RWPE2 (cell line): ENCODE data around the gene PLCH2.

Experiments used
- ATAC-seq: fragments of 200-7000 bp; cut with Tn5 transposase; 3 replicates; pipeline ENCODE4 v1.9.1; 2021; ENCODE audit warnings: low read depth
- DNase-seq: peaks from one replicate; pipeline ENCODE4 v3.0.0-alpha.2; 2020; ENCODE audit warnings: low spot score
- H3K27ac ChIP-seq: fragments of 450-650 bp; 2 replicates; pipeline ENCODE4 v1.5.1; 2017; ENCODE audit warnings: mild to moderate bottlenecking; ENCODE audit not compliant: poor library complexity, severe bottlenecking
- H3K27me3 ChIP-seq: fragments of 250-450 bp; sonication (Bioruptor Pico); 2 replicates; pipeline ENCODE4 v1.5.1; 2021; ENCODE audit warnings: mild to moderate bottlenecking, moderate library complexity; ENCODE audit not compliant: insufficient read depth, poor library complexity, severe bottlenecking
- H3K36me3 ChIP-seq: fragments of 250-450 bp; sonication (Bioruptor Pico); 2 replicates; pipeline ENCODE4 v1.5.1; 2020; ENCODE audit warnings: low read depth, mild to moderate bottlenecking, moderate library complexity
- H3K4me1 ChIP-seq: fragments of 250-450 bp; sonication (Bioruptor Pico); 2 replicates; pipeline ENCODE4 v1.5.1; 2021; ENCODE audit warnings: mild to moderate bottlenecking, moderate library complexity; ENCODE audit not compliant: insufficient read depth, poor library complexity, severe bottlenecking
- H3K4me3 ChIP-seq: fragments of 250-450 bp; sonication (Bioruptor Pico); 2 replicates; pipeline ENCODE4 v1.5.1; 2021; ENCODE audit warnings: mild to moderate bottlenecking, moderate library complexity; ENCODE audit not compliant: severe bottlenecking
- H3K9me3 ChIP-seq: fragments of 250-450 bp; sonication (Bioruptor Pico); 2 replicates; pipeline ENCODE4 v1.5.1; 2021; ENCODE audit warnings: mild to moderate bottlenecking, moderate library complexity; ENCODE audit not compliant: severe bottlenecking
- CTCF ChIP-seq: fragments of 450-650 bp; IDR thresholded peaks from one replicate; pipeline ENCODE4 v1.5.1; 2017; ENCODE audit warnings: mild to moderate bottlenecking, moderate library complexity; ENCODE audit not compliant: poor library complexity, severe bottlenecking

PLCH2 gene

GRCh38 chr1:2520806-2521205 lies 44.7 kb downstream of the PLCH2 start:
- H3K27ac ChIP-seq = no peak overlapping the region
- DNase-seq = no peak
- ATAC-seq = no peak
- peaks cover 21% of the 10 kb centered on the region for H3K4me1 ChIP-seq
- peaks cover 47% of the 10 kb centered on the region for H3K36me3 ChIP-seq
- no peak for TF ChIP-seq CTCF
- no peaks in the 10 kb centered on the region for H3K27me3 ChIP-seq
- no peaks in the 10 kb centered on the region for H3K9me3 ChIP-seq
- no peak overlapping the region for H3K4me3 ChIP-seq

GRCh38 chr1:2522230-2522629 lies 46.1 kb downstream of the PLCH2 start:
- H3K36me3 ChIP-seq = peaks cover 39% of the 10 kb centered on the region
- H3K9me3 ChIP-seq = no peaks in the 10 kb centered on the region
- ATAC-seq = no peak
- no peak for DNase-seq
- peaks cover 21% of the 10 kb centered on the region for H3K4me1 ChIP-seq
- no peaks in the 10 kb centered on the region for H3K27me3 ChIP-seq
- H3K4me3 ChIP-seq = no peak overlapping the region
- H3K27ac ChIP-seq = no peak overlapping the region
- no peak for TF ChIP-seq CTCF

- DNase-seq (no peak), ATAC-seq (no peak)
- Histone ChIP-seq H3K27ac (peak overlapping the region; percentile 39), H3K4me3 (no peak overlapping the region), H3K27me3 (no peaks in the 10 kb centered on the region), H3K4me1 (peaks cover 21% of the 10 kb centered on the region), H3K36me3 (peaks cover 28% of the 10 kb centered on the region), H3K9me3 (no peaks in the 10 kb centered on the region)
- no peak for TF ChIP-seq CTCF
Observed at GRCh38 chr1:2523191-2523890, 47.3 kb downstream of the PLCH2 start.

GRCh38 chr1:2523891-2524609 lies 48.0 kb downstream of the PLCH2 start:
- H3K36me3 ChIP-seq = peaks cover 21% of the 10 kb centered on the region
- peaks cover 21% of the 10 kb centered on the region for H3K4me1 ChIP-seq
- H3K9me3 ChIP-seq = no peaks in the 10 kb centered on the region
- no peaks in the 10 kb centered on the region for H3K27me3 ChIP-seq
- ATAC-seq (no peak), DNase-seq (no peak)
- no peak for TF ChIP-seq CTCF
- H3K4me3 ChIP-seq = no peak overlapping the region
- peak overlapping the region; percentile 39 for H3K27ac ChIP-seq

- no peaks in the 10 kb centered on the region for H3K27me3 ChIP-seq
- H3K9me3 ChIP-seq = no peaks in the 10 kb centered on the region
- peak overlapping the region; percentile 65 for H3K27ac ChIP-seq
- no peak for ATAC-seq
- peaks cover 22% of the 10 kb centered on the region for H3K4me1 ChIP-seq
- DNase-seq = no peak
- peak overlapping the region; percentile 68 for H3K4me3 ChIP-seq
- no peak for TF ChIP-seq CTCF
- peaks cover 13% of the 10 kb centered on the region for H3K36me3 ChIP-seq
Observed at GRCh38 chr1:2525572-2525919, 49.5 kb downstream of the PLCH2 start.
